Activated T-helper 9 cell treated with anti-CD3 and anti-CD28 coated beads, Interleukin-2, amount 50 U/mL, for 16 hours (primary cell): Measurements from ENCODE around the gene RMND5A.
A peak's percentile ranks its signal among the peaks of the same experiment; 100 is the strongest.
"Not testable (repeated sequence)": the region's sequence is repeated elsewhere in the genome, so short reads cannot be mapped to it uniquely, and the experiment has no call there.

Source experiments
- DNase-seq: peaks from one replicate; pipeline ENCODE4 v3.0.0-alpha.2; 2020; ENCODE audit warnings: low read depth

Gene RMND5A

GRCh38 chr2:86714579-86715173 is 5.4 kb upstream of the RMND5A start:
- DNase-seq: not testable (repeated sequence)

- DNase-seq: not testable (repeated sequence)
Observed at GRCh38 chr2:86719263-86719636, 841 bp upstream of the RMND5A start.

- peak; percentile 49 for DNase-seq
Observed at GRCh38 chr2:86720540-86721320, 639 bp downstream of the RMND5A start.

GRCh38 chr2:86725706-86726105 is 5.6 kb downstream of the RMND5A start:
- DNase-seq: not testable (repeated sequence)

GRCh38 chr2:86732040-86732525 is 12.0 kb downstream of the RMND5A start:
- DNase-seq: not testable (repeated sequence)

GRCh38 chr2:86732837-86733236 is 12.7 kb downstream of the RMND5A start:
- DNase-seq: not testable (repeated sequence)

GRCh38 chr2:86733528-86733927 is 13.4 kb downstream of the RMND5A start:
- DNase-seq: not testable (repeated sequence)

GRCh38 chr2:86734896-86735295 is 14.8 kb downstream of the RMND5A start:
- DNase-seq: not testable (repeated sequence)

GRCh38 chr2:86739485-86739884 is 19.4 kb downstream of the RMND5A start:
- not testable (repeated sequence) for DNase-seq

- DNase-seq: not testable (repeated sequence)
Observed at GRCh38 chr2:86739889-86740288, 19.8 kb downstream of the RMND5A start.

- not testable (repeated sequence) for DNase-seq
Observed at GRCh38 chr2:86741889-86742498, 21.9 kb downstream of the RMND5A start.

GRCh38 chr2:86744152-86744551 is 24.1 kb downstream of the RMND5A start:
- no peak for DNase-seq

GRCh38 chr2:86746939-86747338 is 26.8 kb downstream of the RMND5A start:
- no peak for DNase-seq

- no peak for DNase-seq
Observed at GRCh38 chr2:86747711-86748639, 27.9 kb downstream of the RMND5A start.

- DNase-seq: no peak
Observed at GRCh38 chr2:86750240-86750839, 30.2 kb downstream of the RMND5A start.

GRCh38 chr2:86751778-86752177 is 31.7 kb downstream of the RMND5A start:
- DNase-seq: no peak

GRCh38 chr2:86752934-86753333 is 32.8 kb downstream of the RMND5A start:
- no peak for DNase-seq

- DNase-seq: no peak
Observed at GRCh38 chr2:86753606-86754005, 33.5 kb downstream of the RMND5A start.

- no peak for DNase-seq
Observed at GRCh38 chr2:86758405-86758804, 38.3 kb downstream of the RMND5A start.

GRCh38 chr2:86760371-86760770 is 40.3 kb downstream of the RMND5A start:
- DNase-seq: no peak

GRCh38 chr2:86764661-86765309 is 44.7 kb downstream of the RMND5A start:
- DNase-seq: no peak
